Neural cell (in vitro differentiated cells): ENCODE results near the gene ALAS2.

Experiments
- CTCF ChIP-seq: fragments of 450-650 bp; IDR thresholded peaks from 2 replicates; pipeline ENCODE4 v1.5.1; 2014; ENCODE audit warnings: antibody characterized with exemption, mild to moderate bottlenecking, moderate library complexity; ENCODE audit not compliant: poor library complexity, severe bottlenecking
- RAD21 ChIP-seq: fragments of 450-650 bp; conservative IDR thresholded peaks from 2 replicates; pipeline ENCODE4 v1.6.1; 2014; ENCODE audit warnings: antibody characterized with exemption, mild to moderate bottlenecking, moderate library complexity
- TAF1 ChIP-seq: IDR thresholded peaks from 2 replicates; pipeline ENCODE4 v1.6.1; 2012; ENCODE audit warnings: low read depth
- TF ChIP-seq, protein P1 (sequence below): IDR thresholded peaks from 2 replicates; pipeline ENCODE4 v1.6.1; 2012; ENCODE audit warnings: borderline replicate concordance

- TF ChIP-seq RAD21 (no peak), CTCF (no peak), TAF1 (no peak)
- TF ChIP-seq, protein P1, sequence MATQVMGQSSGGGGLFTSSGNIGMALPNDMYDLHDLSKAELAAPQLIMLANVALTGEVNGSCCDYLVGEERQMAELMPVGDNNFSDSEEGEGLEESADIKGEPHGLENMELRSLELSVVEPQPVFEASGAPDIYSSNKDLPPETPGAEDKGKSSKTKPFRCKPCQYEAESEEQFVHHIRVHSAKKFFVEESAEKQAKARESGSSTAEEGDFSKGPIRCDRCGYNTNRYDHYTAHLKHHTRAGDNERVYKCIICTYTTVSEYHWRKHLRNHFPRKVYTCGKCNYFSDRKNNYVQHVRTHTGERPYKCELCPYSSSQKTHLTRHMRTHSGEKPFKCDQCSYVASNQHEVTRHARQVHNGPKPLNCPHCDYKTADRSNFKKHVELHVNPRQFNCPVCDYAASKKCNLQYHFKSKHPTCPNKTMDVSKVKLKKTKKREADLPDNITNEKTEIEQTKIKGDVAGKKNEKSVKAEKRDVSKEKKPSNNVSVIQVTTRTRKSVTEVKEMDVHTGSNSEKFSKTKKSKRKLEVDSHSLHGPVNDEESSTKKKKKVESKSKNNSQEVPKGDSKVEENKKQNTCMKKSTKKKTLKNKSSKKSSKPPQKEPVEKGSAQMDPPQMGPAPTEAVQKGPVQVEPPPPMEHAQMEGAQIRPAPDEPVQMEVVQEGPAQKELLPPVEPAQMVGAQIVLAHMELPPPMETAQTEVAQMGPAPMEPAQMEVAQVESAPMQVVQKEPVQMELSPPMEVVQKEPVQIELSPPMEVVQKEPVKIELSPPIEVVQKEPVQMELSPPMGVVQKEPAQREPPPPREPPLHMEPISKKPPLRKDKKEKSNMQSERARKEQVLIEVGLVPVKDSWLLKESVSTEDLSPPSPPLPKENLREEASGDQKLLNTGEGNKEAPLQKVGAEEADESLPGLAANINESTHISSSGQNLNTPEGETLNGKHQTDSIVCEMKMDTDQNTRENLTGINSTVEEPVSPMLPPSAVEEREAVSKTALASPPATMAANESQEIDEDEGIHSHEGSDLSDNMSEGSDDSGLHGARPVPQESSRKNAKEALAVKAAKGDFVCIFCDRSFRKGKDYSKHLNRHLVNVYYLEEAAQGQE = no peak
Observed at GRCh38 chrX:54977387-54977786, 53.4 kb downstream of the ALAS2 start.
